GM18873 (cell line): Measurements from ENCODE around the gene KLHL17.
A peak's percentile ranks its signal among the peaks of the same experiment; 100 is the strongest.
"Not testable (repeated sequence)": the region's sequence is repeated elsewhere in the genome, so short reads cannot be mapped to it uniquely, and the experiment has no call there.

Source experiments
- ATAC-seq: cut with Tn5 transposase; IDR thresholded peaks from one replicate; pipeline ENCODE4 v1.9.1; 2021; ENCODE audit warnings: mild to moderate bottlenecking, moderate library complexity, moderate number of reproducible peaks; ENCODE audit not compliant: unreplicated experiment, low FRiP score

Gene KLHL17

GRCh38 chr1:997713-997992, 37.3 kb downstream of the KLHL17 start:
- ATAC-seq: no peak

GRCh38 chr1:997993-998744, 37.8 kb downstream of the KLHL17 start:
- no peak for ATAC-seq

- no peak for ATAC-seq
These were observed 38.3 kb downstream of the KLHL17 start for GRCh38 chr1:998745-998994.

GRCh38 chr1:998995-999724, 38.8 kb downstream of the KLHL17 start:
- no peak for ATAC-seq

GRCh38 chr1:999725-1000356, 39.5 kb downstream of the KLHL17 start, which contains the start of gene HES4:
Gene HES4, minus strand, starts transcription at chr1:1000097. Its CDS starts 124 bp downstream, at chr1:999973.
- ATAC-seq: no peak

- ATAC-seq: no peak
These were observed 40.1 kb downstream of the KLHL17 start for GRCh38 chr1:1000357-1001056.

- ATAC-seq: no peak
These were observed 40.8 kb downstream of the KLHL17 start for GRCh38 chr1:1001057-1001783.

- ATAC-seq: no peak
These were observed 43.4 kb downstream of the KLHL17 start for GRCh38 chr1:1003618-1004419.

- ATAC-seq: no peak
These were observed 44.0 kb downstream of the KLHL17 start for GRCh38 chr1:1004420-1004779.

GRCh38 chr1:1004780-1005697, 44.7 kb downstream of the KLHL17 start:
- no peak for ATAC-seq

GRCh38 chr1:1005774-1006304, 45.5 kb downstream of the KLHL17 start:
- no peak for ATAC-seq

- no peak for ATAC-seq
These were observed 46.1 kb downstream of the KLHL17 start for GRCh38 chr1:1006305-1007159.

GRCh38 chr1:1010131-1010530, 49.7 kb downstream of the KLHL17 start:
- ATAC-seq: not testable (repeated sequence)

GRCh38 chr1:1011396-1011949, 51.1 kb downstream of the KLHL17 start:
- no peak for ATAC-seq

GRCh38 chr1:1012736-1013104, 52.3 kb downstream of the KLHL17 start:
- ATAC-seq: not testable (repeated sequence)

- ATAC-seq: peak; percentile 76
These were observed 52.9 kb downstream of the KLHL17 start, which contains the start of gene ISG15 for GRCh38 chr1:1013105-1013921. Gene ISG15, plus strand, starts transcription at chr1:1013497. Its CDS starts 77 bp downstream, at chr1:1013574.
